IPS-15b (cell line): Measurements from ENCODE around the gene ARHGAP15.

Experiments
- H3K27me3 ChIP-seq: one replicate; pipeline ENCODE4 v1.6.1; 2013; ENCODE audit warnings: low read length; ENCODE audit not compliant: control insufficient read depth, insufficient read depth
- H3K36me3 ChIP-seq: one replicate; pipeline ENCODE4 v1.6.1; 2013; ENCODE audit warnings: low read length; ENCODE audit not compliant: control insufficient read depth, insufficient read depth
- H3K4me1 ChIP-seq: one replicate; pipeline ENCODE4 v1.6.1; 2013; ENCODE audit warnings: mild to moderate bottlenecking, low read length; ENCODE audit not compliant: control insufficient read depth, insufficient read depth
- H3K4me3 ChIP-seq: one replicate; pipeline ENCODE4 v1.5.1; 2013; ENCODE audit warnings: low read depth, low read length
- H3K9ac ChIP-seq: one replicate; pipeline ENCODE4 v1.6.1; 2013; ENCODE audit warnings: low read depth, mild to moderate bottlenecking, low read length
- H3K9me3 ChIP-seq: one replicate; pipeline ENCODE4 v1.6.1; 2013; ENCODE audit warnings: mild to moderate bottlenecking, low read length; ENCODE audit not compliant: control insufficient read depth, insufficient read depth

ARHGAP15 gene

DNA sequence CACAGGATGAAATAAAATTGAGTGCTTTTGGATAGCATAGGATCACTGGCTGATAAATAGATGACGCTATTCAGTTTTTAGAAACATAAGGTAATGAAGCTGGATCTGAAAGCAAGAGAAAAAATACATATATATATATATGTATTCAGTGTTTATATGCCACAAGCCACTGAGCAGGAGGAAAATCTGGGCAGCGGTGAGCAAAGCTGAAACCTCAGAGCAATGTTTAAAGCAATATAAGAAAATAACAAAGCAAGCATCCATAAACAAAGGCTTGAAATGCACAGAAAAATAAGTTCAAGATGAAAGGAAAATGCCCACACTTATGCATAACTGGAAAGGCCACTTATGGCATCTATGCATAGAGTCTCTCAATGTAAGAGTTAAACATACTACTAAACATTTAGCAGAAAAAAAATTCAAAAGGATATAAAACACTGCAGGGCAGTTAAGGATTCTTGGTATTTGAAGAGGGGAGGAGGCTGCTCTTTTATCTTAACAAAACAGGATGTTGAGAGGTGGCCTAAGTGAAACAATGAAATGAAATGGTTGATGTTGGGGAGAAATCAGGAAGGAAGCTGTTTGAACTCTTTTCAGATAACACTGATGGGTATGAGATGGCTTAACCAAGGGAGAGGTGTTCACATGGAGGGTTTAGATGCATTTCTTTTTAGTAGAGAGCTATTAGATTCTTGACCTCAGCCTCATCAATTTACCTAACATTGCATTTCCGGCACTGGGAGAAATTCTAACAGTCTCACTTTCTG is 129.1 kb downstream of the ARHGAP15 start:
- Histone ChIP-seq H3K9ac (no peak overlapping the region), H3K4me3 (no peak overlapping the region), H3K36me3 (no peaks in the 10 kb centered on the region), H3K27me3 (no peaks in the 10 kb centered on the region), H3K9me3 (no peaks in the 10 kb centered on the region), H3K4me1 (no peaks in the 10 kb centered on the region)

DNA sequence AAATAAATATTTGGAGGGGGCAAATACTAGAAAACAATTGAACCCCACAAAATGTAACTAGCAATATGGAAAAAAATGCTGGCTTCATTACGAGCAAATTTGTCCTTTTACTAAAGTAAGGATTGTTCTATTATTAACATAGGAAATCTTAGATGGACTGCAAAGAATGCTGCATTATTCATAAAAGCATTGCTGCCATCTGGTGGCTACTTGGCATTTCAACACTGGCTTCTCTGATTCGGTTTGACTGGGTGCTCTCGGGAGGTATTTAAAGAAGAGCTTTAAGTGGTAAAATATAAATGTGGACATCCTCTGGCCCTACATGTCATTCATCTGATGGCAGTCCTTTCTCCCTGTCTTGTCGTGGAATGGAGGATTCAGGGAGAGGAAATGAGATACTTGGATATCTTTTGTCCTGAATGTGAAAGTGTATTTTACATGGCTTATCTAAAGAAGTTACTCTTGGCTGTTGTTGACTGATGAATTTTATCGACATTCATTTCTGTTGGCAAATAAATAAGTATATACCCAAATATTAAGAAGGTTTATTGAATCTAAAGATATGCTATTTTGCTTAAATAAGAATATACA is 130.2 kb downstream of the ARHGAP15 start:
- Histone ChIP-seq H3K9me3 (no peaks in the 10 kb centered on the region), H3K9ac (no peak overlapping the region), H3K4me3 (no peak overlapping the region), H3K4me1 (no peaks in the 10 kb centered on the region), H3K36me3 (no peaks in the 10 kb centered on the region), H3K27me3 (no peaks in the 10 kb centered on the region)

DNA sequence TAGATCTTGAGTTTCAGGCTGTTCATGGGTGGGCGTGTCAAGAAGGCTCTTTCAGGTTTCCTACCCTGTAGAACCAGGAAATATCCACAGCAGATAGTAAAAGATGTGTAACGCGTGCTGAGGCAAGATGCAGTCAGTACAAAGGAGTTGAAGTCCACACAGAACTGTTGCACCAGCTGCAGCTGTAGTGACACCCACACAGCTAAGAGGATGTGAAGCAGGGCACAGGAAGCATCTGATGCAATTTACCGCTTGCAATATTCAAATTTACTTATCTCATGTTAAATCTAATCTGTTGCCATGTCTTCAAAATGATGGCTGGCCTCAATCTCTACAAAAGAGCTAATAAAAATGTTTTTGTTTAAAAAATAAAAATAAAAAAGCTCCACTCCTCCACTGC is 132.8 kb downstream of the ARHGAP15 start:
- Histone ChIP-seq H3K9ac (no peak overlapping the region), H3K27me3 (no peaks in the 10 kb centered on the region), H3K4me1 (no peaks in the 10 kb centered on the region), H3K36me3 (no peaks in the 10 kb centered on the region), H3K4me3 (no peak overlapping the region), H3K9me3 (no peaks in the 10 kb centered on the region)

DNA sequence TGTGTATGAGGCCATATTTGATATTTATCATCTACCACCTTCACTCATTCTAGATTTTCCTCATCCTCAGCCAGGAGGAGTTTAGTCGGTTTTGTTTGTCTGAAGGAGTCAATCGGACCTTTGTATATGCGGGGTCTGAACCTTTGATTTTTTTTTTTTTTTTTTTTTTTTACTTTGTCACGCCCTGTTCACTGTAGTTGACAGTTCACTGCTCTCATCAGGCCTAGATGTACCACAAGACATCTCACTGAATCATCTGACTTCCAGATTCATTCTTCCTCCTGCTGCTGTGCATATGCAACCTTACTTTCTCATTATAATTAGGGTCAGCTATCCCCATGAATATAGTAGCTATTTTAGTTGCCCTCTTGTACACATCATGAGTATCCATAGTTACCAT is 133.2 kb downstream of the ARHGAP15 start:
- H3K27me3 ChIP-seq, result no peaks in the 10 kb centered on the region
- no peak overlapping the region for H3K9ac ChIP-seq
- H3K36me3 ChIP-seq, result no peaks in the 10 kb centered on the region
- H3K9me3 ChIP-seq, result no peaks in the 10 kb centered on the region
- no peak overlapping the region for H3K4me3 ChIP-seq
- no peaks in the 10 kb centered on the region for H3K4me1 ChIP-seq

DNA sequence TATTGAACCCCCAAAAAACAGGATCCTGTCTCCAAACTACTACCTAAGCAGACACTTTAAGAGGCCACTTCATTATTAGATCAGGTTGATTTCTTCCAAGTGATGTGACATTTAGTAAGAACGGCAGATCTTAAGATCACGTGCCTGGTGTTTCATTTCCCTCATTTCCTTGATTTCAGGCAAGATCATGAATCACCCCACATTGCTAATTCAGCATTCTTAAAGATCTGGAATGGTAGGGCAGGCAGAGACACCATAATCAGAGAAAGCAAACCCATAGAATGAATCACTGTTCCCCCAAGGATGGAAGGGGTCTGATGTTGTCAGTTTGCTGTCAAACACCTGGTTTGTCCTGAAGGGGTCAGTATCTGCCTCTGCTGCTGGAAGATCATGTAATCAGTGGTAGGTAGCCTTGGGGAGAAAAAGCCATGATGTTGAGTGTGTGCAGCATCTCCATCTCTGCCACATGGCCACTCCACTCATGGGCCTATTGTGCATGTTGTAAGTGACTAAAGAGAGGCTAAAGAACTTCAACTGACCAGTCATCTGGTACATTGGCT is 133.9 kb downstream of the ARHGAP15 start:
- Histone ChIP-seq H3K4me1 (no peaks in the 10 kb centered on the region), H3K9ac (no peak overlapping the region), H3K36me3 (no peaks in the 10 kb centered on the region), H3K4me3 (no peak overlapping the region), H3K9me3 (no peaks in the 10 kb centered on the region), H3K27me3 (no peaks in the 10 kb centered on the region)

DNA sequence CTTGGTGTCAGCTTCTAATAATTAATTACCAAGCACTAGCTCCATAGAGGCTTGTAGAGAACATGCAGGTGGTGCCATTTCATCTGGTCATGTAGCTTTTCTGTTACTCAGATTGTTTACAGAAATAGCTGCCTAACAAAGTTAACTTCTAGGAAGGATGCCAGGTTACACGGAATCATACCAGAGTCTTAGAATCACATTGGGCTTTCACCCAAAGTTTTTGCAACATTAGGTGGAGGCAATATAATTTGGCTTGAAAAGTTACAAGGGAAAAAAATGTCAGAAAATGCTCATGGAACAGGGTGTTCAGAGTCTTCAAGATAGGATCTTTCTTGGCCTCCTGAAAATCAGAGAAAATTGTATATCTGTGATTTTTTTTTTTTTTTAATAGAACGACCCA is 135.6 kb downstream of the ARHGAP15 start:
- H3K4me1 ChIP-seq, result no peaks in the 10 kb centered on the region
- H3K9ac ChIP-seq, result no peak overlapping the region
- no peaks in the 10 kb centered on the region for H3K36me3 ChIP-seq
- H3K27me3 ChIP-seq, result no peaks in the 10 kb centered on the region
- H3K4me3 ChIP-seq, result no peak overlapping the region
- no peaks in the 10 kb centered on the region for H3K9me3 ChIP-seq

DNA sequence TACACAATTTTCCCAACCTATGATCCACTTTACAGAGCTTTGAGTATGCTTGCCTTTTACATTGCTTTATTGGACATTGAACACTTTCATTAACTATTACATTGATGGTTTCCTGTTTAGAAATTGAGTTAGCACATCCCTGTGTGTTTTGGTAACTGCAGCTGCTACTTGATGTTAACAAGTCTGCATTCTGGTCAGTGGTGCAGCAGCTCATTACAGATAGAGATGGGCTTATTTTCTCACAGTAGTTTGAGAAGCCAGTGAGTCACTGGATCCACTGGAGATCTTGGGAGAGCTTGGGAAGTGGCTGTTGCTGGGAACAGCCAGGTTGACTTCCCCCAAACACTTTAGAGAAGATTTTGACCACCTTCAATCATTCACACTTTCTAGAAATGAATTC is 150.5 kb downstream of the ARHGAP15 start:
- no peaks in the 10 kb centered on the region for H3K9me3 ChIP-seq
- H3K27me3 ChIP-seq, result no peaks in the 10 kb centered on the region
- no peaks in the 10 kb centered on the region for H3K36me3 ChIP-seq
- H3K9ac ChIP-seq, result no peak overlapping the region
- H3K4me1 ChIP-seq, result no peaks in the 10 kb centered on the region
- H3K4me3 ChIP-seq, result no peak overlapping the region

DNA sequence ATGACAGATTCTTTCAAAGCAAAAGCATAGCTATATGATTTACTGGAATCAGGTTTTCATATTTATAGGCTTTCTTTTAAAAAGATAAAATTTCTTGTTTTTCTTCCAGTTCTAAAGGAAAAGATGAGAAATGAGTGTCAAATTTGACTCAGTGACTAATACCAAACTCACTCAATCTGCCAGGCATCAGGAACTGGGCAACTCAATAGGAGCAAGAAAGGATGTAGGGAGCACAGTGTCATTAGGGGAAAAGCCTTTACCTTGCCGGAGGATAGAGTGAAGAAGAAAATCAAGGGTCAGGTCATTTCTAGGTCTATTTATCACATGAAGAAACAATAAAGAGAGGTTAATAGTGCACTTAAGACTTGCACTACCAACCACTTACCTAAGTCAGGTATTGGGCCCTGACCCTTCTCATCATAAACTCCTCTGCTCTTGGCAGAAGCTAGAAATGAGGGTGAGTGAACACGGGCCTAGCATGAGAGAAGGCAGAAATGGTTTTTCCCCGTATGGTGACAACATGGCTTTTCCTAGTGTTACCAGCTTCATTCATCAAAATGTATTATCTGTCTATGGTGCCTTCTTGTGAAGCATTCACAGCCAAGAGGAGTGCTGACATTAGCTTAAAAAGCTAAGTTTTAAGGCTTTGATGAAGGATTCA is 151.0 kb downstream of the ARHGAP15 start:
- Histone ChIP-seq H3K36me3 (no peaks in the 10 kb centered on the region), H3K4me1 (no peaks in the 10 kb centered on the region), H3K4me3 (no peak overlapping the region), H3K9me3 (no peaks in the 10 kb centered on the region), H3K9ac (no peak overlapping the region), H3K27me3 (no peaks in the 10 kb centered on the region)

DNA sequence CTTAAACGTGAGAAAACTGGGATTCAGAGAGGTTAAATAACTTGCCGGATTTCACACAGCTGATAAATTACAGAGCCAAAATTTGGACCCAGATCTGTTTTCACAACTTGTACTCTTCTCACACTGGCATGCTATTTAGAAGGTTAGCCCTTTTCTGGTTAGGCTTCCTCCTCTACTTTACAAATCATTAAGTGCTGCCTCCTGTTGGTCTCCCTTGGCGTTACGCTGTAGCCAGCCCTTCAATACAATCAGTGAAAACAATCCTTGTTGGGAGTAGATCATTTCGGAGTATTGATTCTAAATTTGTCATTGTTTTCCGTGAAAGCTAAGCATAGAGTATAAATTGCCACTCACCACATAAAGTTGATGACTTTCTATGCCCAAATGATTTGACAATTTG is 153.5 kb downstream of the ARHGAP15 start:
- H3K4me3 ChIP-seq, result no peak overlapping the region
- H3K9ac ChIP-seq, result no peak overlapping the region
- no peaks in the 10 kb centered on the region for H3K4me1 ChIP-seq
- no peaks in the 10 kb centered on the region for H3K27me3 ChIP-seq
- no peaks in the 10 kb centered on the region for H3K9me3 ChIP-seq
- no peaks in the 10 kb centered on the region for H3K36me3 ChIP-seq

DNA sequence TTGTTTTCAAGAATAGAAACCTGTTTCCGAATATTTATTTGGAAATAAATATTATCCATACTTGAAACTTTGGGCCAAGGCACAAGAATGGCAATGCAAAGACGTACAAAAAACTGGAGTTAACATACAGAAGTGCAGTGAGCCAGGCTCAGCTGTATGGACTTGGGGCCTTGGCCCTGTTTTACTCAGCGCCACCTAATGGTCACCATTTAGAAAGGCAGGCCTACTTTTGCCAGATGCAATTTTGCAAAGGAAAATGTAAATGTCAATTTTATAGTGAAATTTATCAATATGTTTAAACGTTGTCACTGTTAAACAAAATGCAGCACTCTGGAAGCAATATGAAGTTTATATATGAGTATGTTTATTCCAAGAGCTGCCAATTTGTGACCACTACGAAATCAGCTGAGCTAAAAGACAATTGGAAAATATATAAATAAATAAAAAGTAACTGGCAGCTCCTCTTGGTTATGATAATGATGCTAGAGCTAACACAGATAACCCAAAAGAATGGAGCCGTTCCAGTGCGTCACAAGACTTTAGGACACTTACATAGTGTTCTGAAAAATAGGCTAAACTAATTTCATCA is 155.0 kb downstream of the ARHGAP15 start:
- no peaks in the 10 kb centered on the region for H3K4me1 ChIP-seq
- no peaks in the 10 kb centered on the region for H3K36me3 ChIP-seq
- no peak overlapping the region for H3K9ac ChIP-seq

DNA sequence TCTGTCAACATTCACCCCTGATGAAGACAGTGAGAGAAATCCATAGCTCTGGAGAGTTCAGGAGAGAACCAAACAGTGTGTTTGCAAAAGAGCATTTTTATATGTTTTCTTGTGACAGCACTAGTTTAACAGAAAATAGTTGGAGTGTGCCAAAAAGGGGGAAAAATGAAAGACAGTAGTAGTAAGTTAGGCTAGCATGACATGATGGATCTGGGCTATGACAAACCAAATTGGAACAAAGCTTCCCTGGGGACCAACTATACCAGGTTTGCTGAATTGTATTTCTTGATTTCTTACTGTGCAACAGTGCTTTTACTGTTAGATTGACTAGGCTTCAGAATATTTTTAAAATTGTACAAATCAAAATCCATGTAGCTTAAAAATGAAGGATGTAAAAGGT is 159.8 kb downstream of the ARHGAP15 start:
- no peaks in the 10 kb centered on the region for H3K9me3 ChIP-seq
- no peaks in the 10 kb centered on the region for H3K27me3 ChIP-seq
- H3K9ac ChIP-seq, result no peak overlapping the region
- no peak overlapping the region for H3K4me3 ChIP-seq
- H3K36me3 ChIP-seq, result no peaks in the 10 kb centered on the region
- no peaks in the 10 kb centered on the region for H3K4me1 ChIP-seq

More for the DNA sequence above, 155.0 kb downstream of the ARHGAP15 start:
- H3K9me3 ChIP-seq, result no peaks in the 10 kb centered on the region
- H3K4me3 ChIP-seq, result no peak overlapping the region
- no peaks in the 10 kb centered on the region for H3K27me3 ChIP-seq
